Activated naive CD8-positive, alpha-beta T cell (primary cell): ENCODE results near the gene CLIC6.

Experiments used
- H3K27ac Mint-ChIP-seq: one replicate; pipeline ENCODE4 v1.8.0; 2021; ENCODE audit warnings: mixed read lengths
- H3K27me3 Mint-ChIP-seq: one replicate; pipeline ENCODE4 v1.8.0; 2021; ENCODE audit warnings: mixed read lengths
- H3K36me3 Mint-ChIP-seq: one replicate; pipeline ENCODE4 v1.8.0; 2021; ENCODE audit warnings: mixed read lengths
- H3K4me1 Mint-ChIP-seq: one replicate; pipeline ENCODE4 v1.8.0; 2021; ENCODE audit warnings: low read depth, mixed read lengths
- H3K4me3 Mint-ChIP-seq: one replicate; pipeline ENCODE4 v1.8.0; 2021; ENCODE audit warnings: mild to moderate bottlenecking, mixed read lengths
- H3K9me3 Mint-ChIP-seq: one replicate; pipeline ENCODE4 v1.8.0; 2021; ENCODE audit warnings: low read depth, mixed read lengths

The CLIC6 gene

GRCh38 chr21:34671891-34672290, 3.1 kb downstream of the CLIC6 start:
- Mint-ChIP-seq H3K27ac (no peak overlapping the region), H3K27me3 (peaks cover 27% of the 10 kb centered on the region), H3K4me1 (peaks cover 12% of the 10 kb centered on the region), H3K4me3 (peak overlapping the region; percentile 5), H3K9me3 (no peaks in the 10 kb centered on the region), H3K36me3 (no peaks in the 10 kb centered on the region)

DNA sequence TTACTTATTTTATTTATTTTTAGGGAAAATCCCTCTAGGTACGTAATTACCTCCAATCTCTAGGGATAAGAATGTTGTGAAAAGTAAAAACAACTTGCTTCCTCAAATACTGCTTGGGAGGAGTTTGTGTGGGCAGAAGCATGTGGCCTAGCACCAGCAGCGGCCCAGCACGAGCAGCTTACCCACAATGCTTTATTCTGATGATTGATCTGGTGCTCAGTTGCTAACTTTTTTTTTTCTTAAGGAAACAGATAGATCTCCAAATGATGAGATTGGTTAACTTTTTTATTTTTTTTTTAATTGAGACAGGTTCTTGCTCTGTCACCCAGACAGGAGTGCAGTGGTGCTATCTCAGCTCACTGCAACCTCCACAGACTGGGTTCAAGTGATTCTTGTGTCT, 4.2 kb downstream of the CLIC6 start:
- peaks cover 27% of the 10 kb centered on the region for H3K27me3 Mint-ChIP-seq
- H3K27ac Mint-ChIP-seq = no peak overlapping the region
- H3K9me3 Mint-ChIP-seq = no peaks in the 10 kb centered on the region
- no peak overlapping the region for H3K4me3 Mint-ChIP-seq
- no peaks in the 10 kb centered on the region for H3K36me3 Mint-ChIP-seq
- peaks cover 12% of the 10 kb centered on the region for H3K4me1 Mint-ChIP-seq

DNA sequence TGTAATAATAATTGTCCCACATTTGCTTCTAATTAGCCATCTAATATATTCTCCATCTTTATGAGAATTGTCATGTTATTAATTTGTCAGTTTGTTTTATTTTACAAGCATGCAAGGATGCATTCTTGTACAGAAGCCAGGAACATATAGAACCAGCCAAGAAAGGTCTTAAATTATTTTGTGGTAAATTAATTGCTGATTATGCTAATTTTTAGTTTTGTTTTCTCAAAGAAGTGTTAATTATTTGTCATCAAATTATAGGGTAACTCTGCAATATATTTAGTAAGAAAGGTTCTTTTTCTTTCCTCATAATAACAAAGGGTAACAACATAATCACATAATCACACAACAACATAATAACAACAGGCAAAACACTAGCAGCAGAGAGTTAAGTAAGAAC, 5.7 kb downstream of the CLIC6 start:
- H3K27me3 Mint-ChIP-seq = peaks cover 26% of the 10 kb centered on the region
- no peaks in the 10 kb centered on the region for H3K9me3 Mint-ChIP-seq
- peaks cover 10% of the 10 kb centered on the region for H3K4me1 Mint-ChIP-seq
- H3K27ac Mint-ChIP-seq = no peak overlapping the region
- no peak overlapping the region for H3K4me3 Mint-ChIP-seq
- H3K36me3 Mint-ChIP-seq = peaks cover 2% of the 10 kb centered on the region

GRCh38 chr21:34675871-34676270, 7.1 kb downstream of the CLIC6 start:
- no peak overlapping the region for H3K27ac Mint-ChIP-seq
- no peaks in the 10 kb centered on the region for H3K9me3 Mint-ChIP-seq
- peaks cover 26% of the 10 kb centered on the region for H3K27me3 Mint-ChIP-seq
- no peak overlapping the region for H3K4me3 Mint-ChIP-seq
- peaks cover 4% of the 10 kb centered on the region for H3K36me3 Mint-ChIP-seq
- peaks cover 10% of the 10 kb centered on the region for H3K4me1 Mint-ChIP-seq

DNA sequence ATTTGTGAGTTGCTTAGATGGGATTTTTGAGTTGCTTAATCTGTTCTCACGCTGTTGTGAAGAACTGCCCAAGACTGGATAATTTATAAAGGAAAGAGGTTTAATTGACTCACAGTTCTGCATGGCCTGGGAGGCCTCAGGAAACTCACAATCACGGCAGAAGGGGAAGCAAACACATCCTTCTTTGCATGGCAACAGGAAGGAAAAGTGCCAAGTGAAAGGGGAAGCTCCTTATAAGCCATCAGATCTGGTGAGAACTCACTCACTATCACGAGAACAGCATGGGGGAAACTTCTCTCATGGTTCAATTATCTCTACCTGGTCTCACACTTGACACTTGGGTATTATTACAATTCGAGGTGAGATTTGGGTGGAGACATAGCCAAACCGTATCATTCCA, 10.3 kb downstream of the CLIC6 start:
- H3K27me3 Mint-ChIP-seq = peaks cover 10% of the 10 kb centered on the region
- H3K9me3 Mint-ChIP-seq = peaks cover 10% of the 10 kb centered on the region
- no peak overlapping the region for H3K27ac Mint-ChIP-seq
- H3K36me3 Mint-ChIP-seq = peaks cover 8% of the 10 kb centered on the region
- no peaks in the 10 kb centered on the region for H3K4me1 Mint-ChIP-seq
- H3K4me3 Mint-ChIP-seq = no peak overlapping the region

GRCh38 chr21:34684174-34684876, 15.5 kb downstream of the CLIC6 start:
- H3K27ac Mint-ChIP-seq = no peak overlapping the region
- H3K4me1 Mint-ChIP-seq = no peaks in the 10 kb centered on the region
- peaks cover 10% of the 10 kb centered on the region for H3K9me3 Mint-ChIP-seq
- peaks cover 10% of the 10 kb centered on the region for H3K36me3 Mint-ChIP-seq
- no peak overlapping the region for H3K4me3 Mint-ChIP-seq
- no peaks in the 10 kb centered on the region for H3K27me3 Mint-ChIP-seq

DNA sequence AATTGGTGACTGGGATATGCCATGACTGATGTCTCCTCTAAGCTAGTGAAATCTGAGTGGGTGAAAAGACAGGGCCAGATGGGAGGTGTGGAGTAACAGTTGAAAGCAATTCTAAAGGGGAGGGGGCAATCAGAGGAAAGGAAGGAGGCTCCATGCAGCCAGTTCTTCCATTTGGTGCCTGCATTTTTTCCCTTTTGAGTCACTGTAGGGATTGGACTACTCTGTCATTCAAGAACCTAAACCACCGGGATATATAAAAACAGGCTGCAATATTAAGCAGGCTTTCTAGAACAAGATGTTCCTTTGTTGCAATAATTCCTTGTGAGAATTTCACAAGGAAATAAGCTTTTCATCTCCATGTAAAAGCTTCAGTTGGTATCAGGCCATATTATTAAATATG, 18.3 kb downstream of the CLIC6 start:
- peaks cover 7% of the 10 kb centered on the region for H3K9me3 Mint-ChIP-seq
- peaks cover 6% of the 10 kb centered on the region for H3K36me3 Mint-ChIP-seq
- no peak overlapping the region for H3K4me3 Mint-ChIP-seq
- H3K4me1 Mint-ChIP-seq = no peaks in the 10 kb centered on the region
- H3K27me3 Mint-ChIP-seq = peaks cover 2% of the 10 kb centered on the region
- H3K27ac Mint-ChIP-seq = no peak overlapping the region

DNA sequence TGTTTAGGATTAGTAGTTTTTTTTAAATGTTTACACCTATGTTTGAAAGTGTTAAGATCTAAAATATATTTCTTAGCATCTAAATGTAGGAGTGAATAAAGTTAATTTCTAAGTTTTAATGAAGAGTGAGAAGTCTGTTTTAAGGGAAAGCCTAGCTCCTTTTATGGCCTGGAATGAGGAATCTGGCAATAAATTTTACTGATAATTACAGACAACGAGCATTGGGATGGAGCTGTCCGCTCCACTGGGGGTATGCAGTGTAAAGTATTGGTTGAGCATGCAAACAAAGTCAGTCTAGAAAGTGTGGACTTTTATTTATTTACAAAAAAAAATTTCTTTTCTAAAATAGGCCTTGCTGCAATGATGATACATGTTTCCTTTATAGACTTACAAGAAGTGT, 19.0 kb downstream of the CLIC6 start:
- Mint-ChIP-seq H3K36me3 (peaks cover 6% of the 10 kb centered on the region), H3K27me3 (peaks cover 5% of the 10 kb centered on the region), H3K4me1 (no peaks in the 10 kb centered on the region)

DNA sequence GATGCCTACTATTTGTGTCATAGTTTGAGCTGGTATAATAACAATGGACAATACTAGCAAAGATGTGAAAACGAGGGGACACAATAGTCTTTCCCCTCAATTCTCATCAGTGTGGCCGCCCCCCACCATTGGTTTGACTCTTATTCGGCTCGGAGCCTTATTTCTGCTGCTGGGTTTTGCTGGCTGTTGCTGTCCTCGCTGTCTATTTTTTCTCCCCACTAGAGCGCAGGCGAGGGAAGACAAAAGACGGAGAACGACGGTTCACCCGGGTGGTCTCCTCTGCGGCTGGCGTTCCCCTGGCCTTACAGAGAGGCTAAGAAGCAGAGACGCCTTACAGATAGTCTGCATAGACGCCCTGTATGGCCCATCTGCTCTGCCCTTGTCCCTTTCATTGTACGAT, 19.4 kb downstream of the CLIC6 start:
- Mint-ChIP-seq H3K4me3 (no peak overlapping the region), H3K27me3 (peaks cover 5% of the 10 kb centered on the region), H3K9me3 (peaks cover 2% of the 10 kb centered on the region), H3K27ac (no peak overlapping the region), H3K36me3 (peaks cover 4% of the 10 kb centered on the region), H3K4me1 (no peaks in the 10 kb centered on the region)

More for the DNA sequence above, 19.0 kb downstream of the CLIC6 start:
- peaks cover 3% of the 10 kb centered on the region for H3K9me3 Mint-ChIP-seq
- no peak overlapping the region for H3K4me3 Mint-ChIP-seq
- no peak overlapping the region for H3K27ac Mint-ChIP-seq

- H3K27me3 Mint-ChIP-seq = peaks cover 5% of the 10 kb centered on the region
- H3K4me1 Mint-ChIP-seq = peaks cover 3% of the 10 kb centered on the region
- H3K27ac Mint-ChIP-seq = no peak overlapping the region
- H3K9me3 Mint-ChIP-seq = no peaks in the 10 kb centered on the region
- H3K36me3 Mint-ChIP-seq = peaks cover 3% of the 10 kb centered on the region
- no peak overlapping the region for H3K4me3 Mint-ChIP-seq
Observed at GRCh38 chr21:34688715-34689114, 19.9 kb downstream of the CLIC6 start.

DNA sequence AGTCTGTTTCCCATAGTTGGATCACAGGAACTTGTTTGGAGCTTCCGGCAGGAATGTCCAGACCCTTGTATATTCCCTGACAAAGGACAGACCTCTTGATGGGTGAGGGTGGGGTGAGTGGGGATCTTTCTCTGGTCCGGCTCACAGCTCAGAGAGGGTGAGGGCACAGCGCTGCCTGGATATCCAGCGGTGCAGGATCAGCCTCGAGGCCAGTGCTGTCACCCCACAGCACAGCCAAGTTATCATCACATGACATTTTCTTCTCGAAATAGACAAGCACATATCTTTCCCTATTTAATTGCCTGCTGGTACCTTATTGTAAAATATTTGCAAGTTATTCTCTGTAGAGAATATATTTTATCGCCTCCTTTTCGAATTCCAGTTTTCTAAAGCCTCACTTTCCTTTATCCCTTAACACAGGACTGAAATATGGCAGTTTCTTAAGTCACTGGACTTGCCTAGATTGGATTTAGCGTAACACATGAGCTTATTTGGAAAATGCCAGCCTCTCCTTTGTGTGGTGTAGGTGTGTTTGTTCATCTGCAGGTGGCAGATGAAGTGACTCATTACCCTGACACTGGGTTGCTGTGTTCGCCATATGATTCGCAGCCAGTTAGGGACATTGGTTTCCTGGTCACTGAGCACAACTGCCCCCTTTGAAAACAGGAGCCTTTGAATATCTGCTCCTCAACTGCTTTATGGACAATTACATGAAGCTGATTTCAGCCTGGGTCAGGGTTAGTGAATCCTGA, 21.4 kb downstream of the CLIC6 start:
- peaks cover 2% of the 10 kb centered on the region for H3K36me3 Mint-ChIP-seq
- H3K4me1 Mint-ChIP-seq = peaks cover 3% of the 10 kb centered on the region
- no peak overlapping the region for H3K4me3 Mint-ChIP-seq
- H3K27ac Mint-ChIP-seq = no peak overlapping the region
- peaks cover 2% of the 10 kb centered on the region for H3K9me3 Mint-ChIP-seq
- peaks cover 5% of the 10 kb centered on the region for H3K27me3 Mint-ChIP-seq

GRCh38 chr21:34690793-34691175, 22.0 kb downstream of the CLIC6 start:
- peaks cover 3% of the 10 kb centered on the region for H3K9me3 Mint-ChIP-seq
- peaks cover 2% of the 10 kb centered on the region for H3K36me3 Mint-ChIP-seq
- no peak overlapping the region for H3K27ac Mint-ChIP-seq
- H3K27me3 Mint-ChIP-seq = peaks cover 5% of the 10 kb centered on the region
- H3K4me3 Mint-ChIP-seq = no peak overlapping the region
- peaks cover 3% of the 10 kb centered on the region for H3K4me1 Mint-ChIP-seq

- H3K9me3 Mint-ChIP-seq = peaks cover 3% of the 10 kb centered on the region
- H3K27ac Mint-ChIP-seq = no peak overlapping the region
- peaks cover 3% of the 10 kb centered on the region for H3K4me1 Mint-ChIP-seq
- peaks cover 5% of the 10 kb centered on the region for H3K27me3 Mint-ChIP-seq
- H3K36me3 Mint-ChIP-seq = peaks cover 2% of the 10 kb centered on the region
- H3K4me3 Mint-ChIP-seq = no peak overlapping the region
Observed at GRCh38 chr21:34691390-34692032, 22.7 kb downstream of the CLIC6 start.

DNA sequence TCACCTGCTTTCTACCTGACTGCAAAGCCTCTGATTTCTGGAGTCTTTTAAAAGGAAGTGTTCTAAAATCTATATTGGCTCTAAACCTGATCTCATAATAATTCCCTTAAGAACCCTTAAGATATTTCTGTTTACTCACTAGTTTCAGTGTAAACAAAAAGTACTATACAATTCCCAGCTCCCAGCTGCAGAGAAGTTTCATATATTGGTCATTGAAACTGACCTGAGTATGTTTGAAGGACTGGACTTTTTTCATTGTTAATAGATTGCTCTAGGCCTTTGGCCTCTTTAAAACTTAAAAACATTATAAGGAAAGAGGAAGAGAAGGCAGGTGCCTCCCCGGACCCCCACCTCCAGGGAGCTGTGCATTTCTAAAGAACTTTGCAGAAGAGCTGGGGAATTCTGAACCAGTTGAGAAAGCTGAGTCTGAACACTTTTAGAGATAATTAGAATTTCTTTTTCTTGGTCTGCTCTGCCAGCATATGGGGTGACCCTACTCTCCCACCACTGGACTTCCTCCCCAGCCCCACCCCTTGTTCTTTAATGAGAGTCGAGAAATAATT, 23.7 kb downstream of the CLIC6 start:
- Mint-ChIP-seq H3K4me1 (peaks cover 3% of the 10 kb centered on the region), H3K4me3 (no peak overlapping the region), H3K27me3 (peaks cover 5% of the 10 kb centered on the region), H3K36me3 (peaks cover 2% of the 10 kb centered on the region), H3K9me3 (peaks cover 3% of the 10 kb centered on the region), H3K27ac (no peak overlapping the region)

GRCh38 chr21:34693192-34693810, 24.5 kb downstream of the CLIC6 start:
- no peak overlapping the region for H3K4me3 Mint-ChIP-seq
- H3K36me3 Mint-ChIP-seq = peaks cover 2% of the 10 kb centered on the region
- H3K27ac Mint-ChIP-seq = no peak overlapping the region
- peaks cover 3% of the 10 kb centered on the region for H3K4me1 Mint-ChIP-seq
- H3K27me3 Mint-ChIP-seq = peaks cover 5% of the 10 kb centered on the region
- H3K9me3 Mint-ChIP-seq = peaks cover 3% of the 10 kb centered on the region
